Activated CD4-positive, alpha-beta memory T cell treated with anti-CD3 and anti-CD28 coated beads for 36 hours (primary cell): Measurements from ENCODE around the gene TCHH. TPM values are rescaled to one million over a fixed set of nuclear protein-coding genes. Genes with fewer than 3 reads are reported as not detected.

Experiments
- CTCF ChIA-PET: fragments of 350-600 bp; sonication (Branson Sonifier 250); formaldehyde crosslinking; loops from one replicate; lab custom pipeline; 2021; ENCODE audit warnings: antibody characterized with exemption, inconsistent platforms; lab: Charles Lee
- POLR2A ChIA-PET: fragments of 350-600 bp; sonication (Branson Sonifier 250); formaldehyde crosslinking; loops from one replicate; lab custom pipeline; 2021; ENCODE audit warnings: antibody characterized with exemption; lab: Charles Lee
- DNase-seq: peaks from one replicate; pipeline ENCODE4 v3.0.0-alpha.2; 2020
- H3K27ac Mint-ChIP-seq: one replicate; pipeline ENCODE4 v1.8.0; 2021; ENCODE audit warnings: mixed read lengths
- H3K27me3 Mint-ChIP-seq: one replicate; pipeline ENCODE4 v1.8.0; 2021; ENCODE audit warnings: mixed read lengths
- H3K36me3 Mint-ChIP-seq: one replicate; pipeline ENCODE4 v1.8.0; 2021; ENCODE audit warnings: mixed read lengths
- H3K4me1 Mint-ChIP-seq: one replicate; pipeline ENCODE4 v1.8.0; 2021; ENCODE audit warnings: low read depth, mixed read lengths
- H3K4me3 Mint-ChIP-seq: one replicate; pipeline ENCODE4 v1.8.0; 2021; ENCODE audit warnings: mild to moderate bottlenecking, mixed read lengths
- H3K9me3 Mint-ChIP-seq: one replicate; pipeline ENCODE4 v1.8.0; 2021; ENCODE audit warnings: mixed read lengths
- intact Hi-C: fragments of 100-400 bp; cut with micrococcal nuclease; formaldehyde crosslinking; loops from one replicate; pipeline ENCODE4 v1.15.1; 2023
- total RNA-seq, 2 experiments: library from RNA; stranded (reverse); gene quantifications; one replicate each; pipeline ENCODE4 v1.2.3, GENCODE V29; 2021

Gene TCHH, protein sequence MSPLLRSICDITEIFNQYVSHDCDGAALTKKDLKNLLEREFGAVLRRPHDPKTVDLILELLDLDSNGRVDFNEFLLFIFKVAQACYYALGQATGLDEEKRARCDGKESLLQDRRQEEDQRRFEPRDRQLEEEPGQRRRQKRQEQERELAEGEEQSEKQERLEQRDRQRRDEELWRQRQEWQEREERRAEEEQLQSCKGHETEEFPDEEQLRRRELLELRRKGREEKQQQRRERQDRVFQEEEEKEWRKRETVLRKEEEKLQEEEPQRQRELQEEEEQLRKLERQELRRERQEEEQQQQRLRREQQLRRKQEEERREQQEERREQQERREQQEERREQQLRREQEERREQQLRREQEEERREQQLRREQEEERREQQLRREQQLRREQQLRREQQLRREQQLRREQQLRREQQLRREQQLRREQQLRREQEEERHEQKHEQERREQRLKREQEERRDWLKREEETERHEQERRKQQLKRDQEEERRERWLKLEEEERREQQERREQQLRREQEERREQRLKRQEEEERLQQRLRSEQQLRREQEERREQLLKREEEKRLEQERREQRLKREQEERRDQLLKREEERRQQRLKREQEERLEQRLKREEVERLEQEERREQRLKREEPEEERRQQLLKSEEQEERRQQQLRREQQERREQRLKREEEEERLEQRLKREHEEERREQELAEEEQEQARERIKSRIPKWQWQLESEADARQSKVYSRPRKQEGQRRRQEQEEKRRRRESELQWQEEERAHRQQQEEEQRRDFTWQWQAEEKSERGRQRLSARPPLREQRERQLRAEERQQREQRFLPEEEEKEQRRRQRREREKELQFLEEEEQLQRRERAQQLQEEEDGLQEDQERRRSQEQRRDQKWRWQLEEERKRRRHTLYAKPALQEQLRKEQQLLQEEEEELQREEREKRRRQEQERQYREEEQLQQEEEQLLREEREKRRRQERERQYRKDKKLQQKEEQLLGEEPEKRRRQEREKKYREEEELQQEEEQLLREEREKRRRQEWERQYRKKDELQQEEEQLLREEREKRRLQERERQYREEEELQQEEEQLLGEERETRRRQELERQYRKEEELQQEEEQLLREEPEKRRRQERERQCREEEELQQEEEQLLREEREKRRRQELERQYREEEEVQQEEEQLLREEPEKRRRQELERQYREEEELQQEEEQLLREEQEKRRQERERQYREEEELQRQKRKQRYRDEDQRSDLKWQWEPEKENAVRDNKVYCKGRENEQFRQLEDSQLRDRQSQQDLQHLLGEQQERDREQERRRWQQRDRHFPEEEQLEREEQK (N-terminal part only)
- not detected for total RNA-seq

DNA sequence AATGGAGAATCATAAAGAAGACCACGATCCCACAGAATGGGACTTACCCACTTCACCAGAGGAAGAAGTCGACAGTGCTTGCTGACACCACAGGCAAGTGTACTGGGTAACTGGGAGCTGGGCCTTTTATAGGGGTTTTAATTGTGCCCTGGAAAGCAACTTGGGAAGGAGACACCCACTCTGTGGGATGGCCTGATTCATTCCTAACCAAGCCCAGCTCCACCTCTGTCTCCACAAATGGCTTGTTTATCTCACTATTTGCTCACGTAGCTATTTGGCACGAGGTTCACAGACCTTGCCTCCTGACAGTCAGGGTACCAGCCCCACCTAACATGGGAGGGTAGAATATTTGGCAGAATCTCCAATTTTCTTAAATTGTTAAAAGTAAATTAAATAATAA lies at the start of gene TCHH:
TCHH (minus strand) TSS at position 101 of the 400 bp plus-strand sequence. CDS start 1,364 bp downstream, outside the sequence.
- POLR2A ChIA-PET: no interaction called here
- no peaks in the 10 kb centered on the region for H3K4me1 Mint-ChIP-seq
- intact Hi-C loops: loop anchor here (10.0 kb wide), 1 partner anchor 69 kb away; no protein-coding TSS in a partner anchor

DNA sequence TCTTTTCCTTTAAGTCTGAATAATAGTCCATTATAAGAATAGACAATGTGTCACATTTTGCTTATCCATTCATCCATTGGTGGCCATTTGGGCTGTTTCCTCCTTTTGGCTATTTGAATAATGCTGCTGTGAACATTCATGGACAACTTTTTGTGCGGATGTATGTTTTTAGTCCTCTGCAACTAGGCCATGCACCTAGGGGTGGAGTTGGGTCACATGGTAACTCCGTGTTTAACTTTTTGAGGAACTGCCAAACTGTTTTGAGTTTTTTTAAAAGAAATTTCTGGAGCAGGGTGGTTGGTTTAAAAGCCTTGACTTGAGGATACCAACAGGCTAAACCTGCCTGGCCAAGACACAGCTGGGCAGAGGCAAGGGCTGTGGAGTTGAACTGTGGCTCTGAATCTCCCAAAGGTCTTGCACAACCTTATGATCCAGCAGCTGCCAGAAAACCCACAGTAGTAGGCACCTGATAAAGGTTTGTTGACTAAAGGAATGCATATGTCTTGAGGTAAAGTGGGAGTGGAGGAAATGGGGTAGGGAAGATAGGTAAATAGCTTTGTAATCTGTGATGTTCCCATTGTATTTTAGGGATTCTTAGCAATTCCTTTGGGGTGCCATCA lies 49.4 kb upstream of the TCHH start:
- H3K4me3 Mint-ChIP-seq: no peak overlapping the region
- intact Hi-C loops: no loop called here
- no peak for DNase-seq
- H3K36me3 Mint-ChIP-seq: no peaks in the 10 kb centered on the region
- H3K9me3 Mint-ChIP-seq: no peaks in the 10 kb centered on the region
- ChIA-PET CTCF (interaction anchor here (0.9 kb wide), 1 partner anchor 294 kb away, joined by 4 read pairs; no protein-coding TSS in a partner anchor), POLR2A (no interaction called here)
- H3K4me1 Mint-ChIP-seq: peaks cover 7% of the 10 kb centered on the region
- no peak overlapping the region for H3K27ac Mint-ChIP-seq
- peaks cover 2% of the 10 kb centered on the region for H3K27me3 Mint-ChIP-seq

More for the DNA sequence above, at the start of gene TCHH:
- Mint-ChIP-seq H3K9me3 (no peaks in the 10 kb centered on the region), H3K36me3 (no peaks in the 10 kb centered on the region), H3K27me3 (peaks cover 26% of the 10 kb centered on the region), H3K4me3 (no peak within 1 kb of the TSS), H3K27ac (no peak within 1 kb of the TSS)
- DNase-seq: no peak
- CTCF ChIA-PET: interaction anchor here (1.0 to 1.2 kb wide), 3 partner anchors 63 to 344 kb away, joined by 3 to 4 read pairs (median 3); no protein-coding TSS in a partner anchor

DNA sequence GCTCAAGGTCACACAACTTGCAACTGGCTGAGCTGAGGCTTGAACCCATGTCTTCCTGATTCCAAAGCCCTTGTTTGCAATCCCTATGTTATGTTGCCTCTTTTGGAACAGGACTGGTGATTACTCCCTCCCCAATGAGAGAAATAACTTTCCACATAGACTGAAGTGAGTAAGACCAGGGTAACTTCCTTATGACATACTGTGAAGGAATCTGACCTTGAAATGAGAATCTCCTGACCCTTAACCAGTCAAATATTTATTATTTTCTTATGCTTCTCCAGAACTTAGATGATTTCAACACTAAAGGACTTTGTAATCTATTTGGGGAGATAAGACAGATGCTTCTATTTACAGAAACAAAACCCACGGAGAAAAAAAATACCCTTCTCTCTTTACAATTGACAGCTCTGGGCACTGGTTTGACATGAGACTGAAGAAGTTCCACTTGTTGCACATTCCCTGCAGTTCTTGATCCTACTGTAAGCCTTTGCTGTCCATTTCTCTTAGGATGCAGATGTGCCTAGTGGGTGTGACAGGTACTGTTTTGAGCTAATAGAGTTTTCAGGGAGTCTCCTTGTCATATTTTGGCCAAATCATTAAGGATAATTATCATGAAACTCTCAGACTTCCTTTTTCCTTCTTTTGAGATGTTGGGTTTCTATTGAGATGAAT lies 47.7 kb upstream of the TCHH start:
- no peak for DNase-seq
- Mint-ChIP-seq H3K9me3 (no peaks in the 10 kb centered on the region), H3K36me3 (no peaks in the 10 kb centered on the region), H3K4me3 (no peak overlapping the region), H3K27ac (no peak overlapping the region), H3K4me1 (peaks cover 7% of the 10 kb centered on the region), H3K27me3 (peaks cover 2% of the 10 kb centered on the region)
- POLR2A ChIA-PET: no interaction called here
- intact Hi-C loops: no loop called here
- CTCF ChIA-PET: no interaction called here

DNA sequence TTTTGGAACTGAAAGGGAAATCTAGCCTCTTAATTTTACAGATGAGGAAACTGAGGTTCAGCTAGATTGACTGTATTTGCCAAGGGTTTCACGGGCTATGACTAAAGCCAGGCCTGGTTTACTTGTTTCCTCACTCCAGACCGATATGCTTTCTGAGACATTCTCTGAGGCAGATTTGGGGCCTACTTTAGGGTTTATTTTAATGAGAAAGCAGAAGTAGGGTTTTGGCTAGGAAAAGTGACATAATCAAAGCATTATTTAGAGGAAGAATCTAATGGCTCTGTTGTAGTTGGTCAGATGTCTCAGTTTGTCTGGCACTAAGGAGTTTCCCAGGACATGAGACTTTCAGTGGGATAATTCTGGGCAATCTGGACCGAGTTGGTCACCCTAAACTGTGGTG lies 45.3 kb upstream of the TCHH start:
- Mint-ChIP-seq H3K27ac (no peak overlapping the region), H3K4me1 (peaks cover 2% of the 10 kb centered on the region), H3K4me3 (no peak overlapping the region), H3K27me3 (peaks cover 2% of the 10 kb centered on the region), H3K9me3 (no peaks in the 10 kb centered on the region), H3K36me3 (no peaks in the 10 kb centered on the region)
- ChIA-PET CTCF (interaction anchor here (1.2 kb wide), 3 partner anchors 22 to 108 kb away, joined by 3 to 6 read pairs (median 4); no protein-coding TSS in a partner anchor), POLR2A (no interaction called here)
- DNase-seq: no peak
- intact Hi-C loops: no loop called here

DNA sequence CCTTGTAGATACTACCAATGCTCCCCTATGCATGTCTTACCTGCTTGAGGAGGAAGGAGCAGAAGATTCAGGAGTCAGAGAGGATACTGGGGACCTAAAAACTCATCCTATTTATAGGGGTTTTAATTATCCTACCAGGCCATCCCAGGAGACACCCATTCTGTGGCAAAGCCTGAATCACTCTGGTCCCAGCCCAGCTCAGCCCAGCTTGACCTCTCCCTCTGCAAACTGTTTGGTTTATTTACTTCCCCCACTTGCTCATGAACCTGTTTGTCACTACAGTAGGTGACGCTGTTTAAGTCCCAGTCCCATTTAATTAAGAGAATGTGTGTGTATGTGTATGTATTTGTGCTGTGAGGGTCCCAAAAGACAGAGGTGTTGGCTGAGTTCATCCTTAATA lies 43.9 kb upstream of the TCHH start, which contains the start of gene RPTN:
RPTN (minus strand) TSS at position 85 of the 400 bp plus-strand sequence. CDS start 1,339 bp downstream, outside the sequence.
- Mint-ChIP-seq H3K27me3 (peaks cover 2% of the 10 kb centered on the region), H3K4me3 (no peak within 1 kb of the TSS), H3K36me3 (no peaks in the 10 kb centered on the region), H3K9me3 (no peaks in the 10 kb centered on the region), H3K27ac (no peak within 1 kb of the TSS), H3K4me1 (peaks cover 5% of the 10 kb centered on the region)
- ChIA-PET CTCF (interaction anchor here (1.2 to 1.5 kb wide), 2 partner anchors 17 to 26 kb away, joined by 4 to 5 read pairs; no protein-coding TSS in a partner anchor), POLR2A (no interaction called here)
- DNase-seq: no peak
- intact Hi-C loops: no loop called here

DNA sequence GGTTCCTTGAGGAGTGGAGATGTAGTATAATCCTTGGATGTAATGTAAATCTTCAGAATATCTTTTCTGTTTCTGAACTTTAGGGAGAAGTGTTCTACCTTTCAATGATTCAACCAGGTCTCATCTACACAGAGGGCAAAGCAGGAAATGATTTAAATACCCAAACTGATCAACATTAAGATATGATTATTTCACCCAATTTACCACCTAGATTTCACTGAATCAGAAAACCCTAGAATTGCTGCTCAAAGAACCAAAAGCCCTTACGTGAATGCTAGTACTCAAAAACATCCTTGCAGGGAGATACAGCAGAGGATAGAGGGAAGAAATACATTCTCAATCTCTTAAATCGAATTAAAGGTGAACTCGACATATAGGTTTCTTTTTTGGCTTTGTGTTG lies 38.8 kb upstream of the TCHH start:
- intact Hi-C loops: no loop called here
- H3K4me1 Mint-ChIP-seq: peaks cover 8% of the 10 kb centered on the region
- CTCF ChIA-PET: interaction anchor here (0.6 kb wide), 1 partner anchor 30 kb away, joined by 3 read pairs; no protein-coding TSS in a partner anchor
- peaks cover 5% of the 10 kb centered on the region for H3K9me3 Mint-ChIP-seq
- H3K36me3 Mint-ChIP-seq: no peaks in the 10 kb centered on the region
- no peak overlapping the region for H3K27ac Mint-ChIP-seq
- no peak overlapping the region for H3K4me3 Mint-ChIP-seq
- H3K27me3 Mint-ChIP-seq: peaks cover 1% of the 10 kb centered on the region
- POLR2A ChIA-PET: no interaction called here
- DNase-seq: no peak

DNA sequence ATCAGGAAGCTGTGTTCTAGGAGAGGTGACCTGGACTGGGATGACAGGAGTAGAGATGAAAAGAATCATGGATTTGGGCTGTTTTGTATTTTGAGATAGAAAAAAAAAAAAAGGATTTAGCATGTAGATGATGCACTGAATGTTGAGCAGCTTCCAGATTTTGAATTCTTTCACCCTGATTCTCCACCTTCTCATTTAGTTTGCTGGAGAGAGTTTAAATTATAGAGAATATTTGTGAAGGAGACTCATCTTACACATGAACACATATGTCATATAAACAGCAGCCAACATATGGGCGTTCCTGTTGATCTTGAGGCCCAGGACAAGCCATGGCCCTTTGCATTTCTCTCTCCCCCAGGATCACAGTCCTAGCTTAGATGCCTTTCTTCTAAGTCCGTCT lies 36.4 kb upstream of the TCHH start:
- ChIA-PET CTCF (interaction anchor here (0.7 to 1.1 kb wide), 4 partner anchors 35 to 308 kb away, joined by 3 read pairs; no protein-coding TSS in a partner anchor), POLR2A (interaction anchor here (0.6 kb wide), 1 partner anchor 19 kb away, joined by 3 read pairs; no protein-coding TSS in a partner anchor)
- intact Hi-C loops: no loop called here
- H3K27ac Mint-ChIP-seq: no peak overlapping the region
- peaks cover 8% of the 10 kb centered on the region for H3K4me1 Mint-ChIP-seq
- no peak overlapping the region for H3K4me3 Mint-ChIP-seq
- H3K9me3 Mint-ChIP-seq: peaks cover 22% of the 10 kb centered on the region
- peaks cover 4% of the 10 kb centered on the region for H3K36me3 Mint-ChIP-seq
- peaks cover 3% of the 10 kb centered on the region for H3K27me3 Mint-ChIP-seq
- DNase-seq: no peak

DNA sequence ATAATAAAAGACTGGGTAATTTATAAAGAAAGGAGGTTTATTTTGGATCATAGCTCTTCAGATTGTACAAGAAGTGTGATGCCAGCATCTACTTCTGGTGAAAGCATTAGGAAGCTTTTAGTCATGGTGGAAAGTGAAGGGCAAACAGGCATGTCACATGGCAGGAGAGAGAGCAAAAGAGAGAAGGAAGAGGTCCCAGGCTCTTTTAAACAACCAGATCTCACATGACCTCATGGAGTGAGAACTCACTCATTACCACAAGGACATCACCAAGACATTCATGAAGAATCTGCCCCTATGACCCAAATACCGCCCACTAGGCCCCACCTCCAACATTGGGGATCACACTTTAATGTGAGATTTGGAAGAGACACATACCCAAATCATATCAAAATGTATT lies 33.7 kb upstream of the TCHH start:
- intact Hi-C loops: no loop called here
- CTCF ChIA-PET: interaction anchor here (0.9 to 2.0 kb wide), 5 partner anchors 24 to 309 kb away, joined by 3 to 6 read pairs (median 5); no protein-coding TSS in a partner anchor
- Mint-ChIP-seq H3K36me3 (peaks cover 6% of the 10 kb centered on the region), H3K4me1 (peaks cover 2% of the 10 kb centered on the region), H3K9me3 (peaks cover 29% of the 10 kb centered on the region), H3K27me3 (peaks cover 12% of the 10 kb centered on the region), H3K27ac (no peak overlapping the region), H3K4me3 (no peak overlapping the region)
- no peak for DNase-seq
- POLR2A ChIA-PET: no interaction called here

DNA sequence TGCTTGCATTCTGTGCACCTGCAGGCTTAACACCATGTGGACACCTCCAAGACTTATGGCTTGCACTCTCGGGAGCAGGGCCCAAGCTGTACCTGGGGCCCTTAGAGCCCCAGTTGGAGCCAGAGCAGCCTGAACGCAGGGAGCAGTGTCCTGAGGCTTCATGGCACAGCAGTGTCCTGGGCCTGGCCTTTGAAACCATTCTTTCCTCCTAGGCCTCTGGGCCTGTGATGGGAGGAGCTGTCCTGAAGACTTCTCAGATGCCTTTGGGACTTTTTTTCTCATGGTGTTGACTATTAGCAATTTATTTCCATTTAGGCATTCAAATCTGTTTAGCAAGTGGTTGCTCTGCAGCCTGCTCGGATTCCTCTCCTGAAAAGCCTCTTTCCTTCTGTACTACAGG lies 32.8 kb upstream of the TCHH start:
- Mint-ChIP-seq H3K9me3 (peaks cover 29% of the 10 kb centered on the region), H3K36me3 (peaks cover 6% of the 10 kb centered on the region), H3K27ac (no peak overlapping the region), H3K27me3 (peaks cover 13% of the 10 kb centered on the region), H3K4me1 (peaks cover 5% of the 10 kb centered on the region), H3K4me3 (no peak overlapping the region)
- CTCF ChIA-PET: interaction anchor here (1.7 kb wide), 1 partner anchor 25 kb away, joined by 6 read pairs; no protein-coding TSS in a partner anchor
- POLR2A ChIA-PET: no interaction called here
- intact Hi-C loops: no loop called here
- DNase-seq: no peak

DNA sequence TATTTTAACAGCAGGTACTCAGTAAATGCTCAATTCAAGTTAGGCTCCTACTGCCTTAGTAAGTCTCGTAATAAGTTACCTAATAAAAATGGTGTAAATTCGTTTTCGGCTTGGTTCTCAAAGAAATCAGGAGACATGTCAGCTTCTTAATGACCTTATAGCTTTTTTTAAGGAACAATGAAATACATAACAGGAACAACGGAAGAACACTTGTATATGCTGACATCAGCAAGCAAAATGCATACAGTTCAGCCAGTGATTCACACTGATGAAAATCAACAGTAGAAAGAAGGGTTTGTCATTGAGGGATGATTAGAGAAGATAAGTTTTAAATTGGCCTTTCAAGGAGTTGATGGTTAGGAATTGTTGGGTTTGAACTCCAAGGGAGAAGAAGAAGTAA lies 30.5 kb upstream of the TCHH start:
- ChIA-PET POLR2A (no interaction called here), CTCF (no interaction called here)
- peaks cover 6% of the 10 kb centered on the region for H3K36me3 Mint-ChIP-seq
- H3K4me1 Mint-ChIP-seq: peaks cover 5% of the 10 kb centered on the region
- no peak overlapping the region for H3K27ac Mint-ChIP-seq
- peaks cover 25% of the 10 kb centered on the region for H3K27me3 Mint-ChIP-seq
- H3K9me3 Mint-ChIP-seq: peaks cover 29% of the 10 kb centered on the region
- intact Hi-C loops: no loop called here
- no peak overlapping the region for H3K4me3 Mint-ChIP-seq
- DNase-seq: no peak
